Sigmoid colon (tissue), 7 donors: Measurements from ENCODE around the gene PPM1M. TPM values are rescaled to one million over a fixed set of nuclear protein-coding genes. Genes with fewer than 3 reads are reported as not detected.

Source experiments
- DNase-seq: peaks from one replicate; pipeline ENCODE4 v3.0.0-alpha.2; 2019
- H3K27ac ChIP-seq, 4 donors: fragments of 200-600 bp; sonication (generic); one replicate each; pipeline ENCODE4 v1.5.1; 2016 to 2019; ENCODE audit warnings: mild to moderate bottlenecking in 1 of 4
- H3K27me3 ChIP-seq, 3 donors: fragments of 200-600 bp; sonication (generic); one replicate each; pipeline ENCODE4 v1.5.1; 2019; ENCODE audit warnings: mild to moderate bottlenecking in 1 of 3
- H3K36me3 ChIP-seq, 4 donors: fragments of 200-600 bp; sonication (generic); one replicate each; pipeline ENCODE4 v1.5.1; 2016 to 2019
- H3K4me1 ChIP-seq, 4 donors: fragments of 200-600 bp; sonication (generic); one replicate each; pipeline ENCODE4 v1.5.1; 2017 to 2019
- H3K4me3 ChIP-seq, 4 donors: fragments of 200-600 bp; sonication (generic); one replicate each; pipeline ENCODE4 v1.5.1; 2017 to 2019; ENCODE audit warnings: mild to moderate bottlenecking in 2 of 4, moderate library complexity in 1 of 4
- H3K9me3 ChIP-seq, 4 donors: fragments of 200-600 bp in 3 of 4; sonication (generic) in 3 of 4; one replicate each; pipeline versions ENCODE4 v1.5.1 to v1.6.1; 2013 to 2019
- EP300 ChIP-seq, 4 donors: sonication (generic); formaldehyde crosslinking; IDR thresholded peaks; one replicate each; pipeline ENCODE4 v1.6.1; 2017; ENCODE audit warnings: antibody characterized with exemption in 4 of 4
- POLR2A ChIP-seq, 2 donors: fragments of 450-650 bp; IDR thresholded peaks; one replicate each; pipeline ENCODE4 v1.6.1; 2016; ENCODE audit warnings: antibody characterized with exemption in 2 of 2, mild to moderate bottlenecking in 2 of 2, moderate library complexity in 2 of 2
- POLR2AphosphoS5 ChIP-seq, 4 donors: sonication (generic); formaldehyde crosslinking; IDR thresholded peaks; one replicate each; pipeline ENCODE4 v1.6.1; 2017; ENCODE audit warnings: antibody characterized with exemption in 4 of 4
- WGBS, 2 donors: extraction: QIAGEN DNeasy Blood & Tissue Kit; methylation state at CpG; one replicate each; pipeline ENCODE4 v1.1.7; 2013; 5-methylcytosine and 5-hydroxymethylcytosine counted together
- intact Hi-C: fragments of 100-400 bp; cut with DNase I; formaldehyde crosslinking; loops from one replicate; pipeline ENCODE4 v1.15.1; 2023
- polyA plus RNA-seq, 3 donors: library from polyadenylated mRNA; stranded (reverse); fragments of 200-250 nt; gene quantifications; one replicate each; pipeline ENCODE4 v1.2.3, GENCODE V29; 2013
- total RNA-seq, 4 donors: library from RNA; depleted of rRNA; stranded (reverse); fragments of >200 nt; gene quantifications; one replicate each; pipeline ENCODE4 v1.1.0, GENCODE V29; 2016
- TF ChIP-seq, protein P1 (sequence below), 4 experiments: fragments of 450-650 bp in 3 of 4; fragments of 200-600 bp in 1 of 4; IDR thresholded peaks; one replicate each; pipeline ENCODE4 v1.5.1; 2016 to 2019; ENCODE audit warnings: antibody characterized with exemption in 4 of 4, mild to moderate bottlenecking in 3 of 4, moderate library complexity in 2 of 4
- donor health status: healthy with polysubstance abuse.
- donor health status: Bipolar disorder and iron deficiency.
- donor health status: healthy.

Gene PPM1M
- total and polyA plus RNA-seq, 7 donors: 5.8 to 28.2 (median 21.7) TPM

DNA sequence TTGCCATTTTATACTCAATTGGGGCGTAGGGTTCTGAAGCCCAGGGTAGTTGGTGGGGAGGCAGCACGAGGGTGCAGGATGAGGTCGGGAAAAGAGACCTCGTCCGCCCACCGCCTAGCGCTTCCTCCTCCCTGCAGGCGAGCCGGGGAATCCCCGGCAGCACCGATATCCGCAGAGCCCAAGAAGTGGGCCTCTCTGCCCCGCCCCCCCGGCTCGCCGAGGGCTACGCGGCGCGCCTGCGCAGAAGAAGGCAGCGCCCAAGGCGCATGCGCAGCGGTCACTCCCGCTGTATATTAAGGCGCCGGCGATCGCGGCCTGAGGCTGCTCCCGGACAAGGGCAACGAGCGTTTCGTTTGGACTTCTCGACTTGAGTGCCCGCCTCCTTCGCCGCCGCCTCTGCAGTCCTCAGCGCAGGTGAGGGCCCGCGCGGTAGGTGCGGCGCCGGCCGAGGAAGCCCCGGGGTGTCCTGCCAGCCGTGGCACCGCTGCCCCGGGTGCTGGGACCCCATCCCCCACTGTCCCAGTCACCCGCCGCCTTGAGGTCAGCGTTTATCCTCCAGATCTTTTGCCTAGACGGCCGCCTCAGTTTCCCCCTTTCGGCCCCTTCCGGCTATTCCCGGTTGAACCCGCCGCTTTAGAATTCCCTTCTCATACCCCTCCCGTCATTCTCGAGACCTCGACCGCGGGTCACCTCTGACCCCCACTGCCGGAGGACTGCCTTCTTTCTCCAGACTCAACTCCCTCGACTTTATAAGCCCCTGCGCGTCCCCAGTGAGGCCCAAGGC is 47.5 kb upstream of the PPM1M start, which contains the start of gene ALAS1:
Gene ALAS1, plus strand, starts transcription at position 319 of the 784 bp plus-strand sequence. CDS start 1,082 bp downstream, outside the sequence.
- peaks cover 9 to 22% (median 13%) of the 10 kb centered on the region in 4 donors for H3K36me3 ChIP-seq
- 0% methylated on average over 71 of the region's 71 CpGs for WGBS, 2 donors
- H3K9me3 ChIP-seq: no peaks in the 10 kb centered on the region
- DNase-seq: peak; percentile 95
- H3K4me3 ChIP-seq: peak within 1 kb of the TSS; percentile 88 to 97 (median 91)
- intact Hi-C loops: loop anchor here (2.0 to 5.0 kb wide), 3 partner anchors 43 to 256 kb away; partner anchors contain the start of genes DUSP7, PARP3, POC1A and RRP9
- no peaks in the 10 kb centered on the region for H3K27me3 ChIP-seq
- peaks cover 0 to 65% (median 47%) of the 10 kb centered on the region in 4 donors for H3K4me1 ChIP-seq
- peak within 1 kb of the TSS; percentile 86 to 90 (median 88) for H3K27ac ChIP-seq
- TF ChIP-seq POLR2AphosphoS5 (IDR thresholded peaks at IDR 0.05) (peak; percentile 83 to 95 (median 92)), POLR2A (IDR thresholded peaks at IDR 0.05) (peak; percentile 58 to 88), EP300 (IDR thresholded peaks at IDR 0.05) (no peak)
- TF ChIP-seq, protein P1, sequence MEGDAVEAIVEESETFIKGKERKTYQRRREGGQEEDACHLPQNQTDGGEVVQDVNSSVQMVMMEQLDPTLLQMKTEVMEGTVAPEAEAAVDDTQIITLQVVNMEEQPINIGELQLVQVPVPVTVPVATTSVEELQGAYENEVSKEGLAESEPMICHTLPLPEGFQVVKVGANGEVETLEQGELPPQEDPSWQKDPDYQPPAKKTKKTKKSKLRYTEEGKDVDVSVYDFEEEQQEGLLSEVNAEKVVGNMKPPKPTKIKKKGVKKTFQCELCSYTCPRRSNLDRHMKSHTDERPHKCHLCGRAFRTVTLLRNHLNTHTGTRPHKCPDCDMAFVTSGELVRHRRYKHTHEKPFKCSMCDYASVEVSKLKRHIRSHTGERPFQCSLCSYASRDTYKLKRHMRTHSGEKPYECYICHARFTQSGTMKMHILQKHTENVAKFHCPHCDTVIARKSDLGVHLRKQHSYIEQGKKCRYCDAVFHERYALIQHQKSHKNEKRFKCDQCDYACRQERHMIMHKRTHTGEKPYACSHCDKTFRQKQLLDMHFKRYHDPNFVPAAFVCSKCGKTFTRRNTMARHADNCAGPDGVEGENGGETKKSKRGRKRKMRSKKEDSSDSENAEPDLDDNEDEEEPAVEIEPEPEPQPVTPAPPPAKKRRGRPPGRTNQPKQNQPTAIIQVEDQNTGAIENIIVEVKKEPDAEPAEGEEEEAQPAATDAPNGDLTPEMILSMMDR (IDR thresholded peaks at IDR 0.05): peak; percentile 29 to 54 (median 33)

DNA sequence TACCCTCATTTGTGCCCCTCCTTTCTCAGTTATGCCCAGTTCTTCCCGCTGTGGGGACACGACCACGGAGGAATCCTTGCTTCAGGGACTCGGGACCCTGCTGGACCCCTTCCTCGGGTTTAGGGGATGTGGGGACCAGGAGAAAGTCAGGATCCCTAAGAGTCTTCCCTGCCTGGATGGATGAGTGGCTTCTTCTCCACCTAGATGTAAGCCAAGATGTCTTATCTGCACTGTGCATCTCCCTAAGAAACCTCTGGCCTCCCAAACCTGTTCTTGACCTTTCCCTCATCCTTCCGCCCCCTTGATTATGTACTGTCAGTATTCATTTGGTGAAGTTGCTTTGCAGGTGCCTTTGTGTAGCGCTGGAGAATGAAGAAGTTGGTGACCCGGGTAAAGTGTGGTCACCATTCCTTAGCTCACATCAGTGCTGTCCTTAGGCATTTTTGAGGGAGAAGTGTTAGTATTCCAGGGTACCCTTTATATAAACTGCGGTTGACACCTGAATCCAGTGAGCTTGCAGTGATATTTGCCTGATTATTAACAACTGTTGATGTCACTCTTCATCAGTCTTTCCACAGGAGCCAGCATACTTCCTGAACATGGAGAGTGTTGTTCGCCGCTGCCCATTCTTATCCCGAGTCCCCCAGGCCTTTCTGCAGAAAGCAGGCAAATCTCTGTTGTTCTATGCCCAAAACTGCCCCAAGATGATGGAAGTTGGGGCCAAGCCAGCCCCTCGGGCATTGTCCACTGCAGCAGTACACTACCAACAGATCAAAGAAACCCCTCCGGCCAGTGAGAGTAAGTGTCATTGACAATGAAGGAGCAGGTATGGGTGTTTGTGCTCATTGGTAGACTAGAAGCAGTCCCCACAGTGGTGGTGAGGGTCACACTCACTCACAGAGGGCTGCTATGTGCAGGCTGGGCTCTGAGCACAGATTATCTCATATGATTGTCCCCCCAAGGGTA is 46.6 kb upstream of the PPM1M start:
- H3K36me3 ChIP-seq: peaks cover 16 to 30% (median 20%) of the 10 kb centered on the region in 4 donors
- TF ChIP-seq POLR2AphosphoS5 (IDR thresholded peaks at IDR 0.05): no peak
- TF ChIP-seq EP300 (IDR thresholded peaks at IDR 0.05): no peak
- TF ChIP-seq, protein P1 (IDR thresholded peaks at IDR 0.05): no peak
- no peak for TF ChIP-seq POLR2A (IDR thresholded peaks at IDR 0.05)

DNA sequence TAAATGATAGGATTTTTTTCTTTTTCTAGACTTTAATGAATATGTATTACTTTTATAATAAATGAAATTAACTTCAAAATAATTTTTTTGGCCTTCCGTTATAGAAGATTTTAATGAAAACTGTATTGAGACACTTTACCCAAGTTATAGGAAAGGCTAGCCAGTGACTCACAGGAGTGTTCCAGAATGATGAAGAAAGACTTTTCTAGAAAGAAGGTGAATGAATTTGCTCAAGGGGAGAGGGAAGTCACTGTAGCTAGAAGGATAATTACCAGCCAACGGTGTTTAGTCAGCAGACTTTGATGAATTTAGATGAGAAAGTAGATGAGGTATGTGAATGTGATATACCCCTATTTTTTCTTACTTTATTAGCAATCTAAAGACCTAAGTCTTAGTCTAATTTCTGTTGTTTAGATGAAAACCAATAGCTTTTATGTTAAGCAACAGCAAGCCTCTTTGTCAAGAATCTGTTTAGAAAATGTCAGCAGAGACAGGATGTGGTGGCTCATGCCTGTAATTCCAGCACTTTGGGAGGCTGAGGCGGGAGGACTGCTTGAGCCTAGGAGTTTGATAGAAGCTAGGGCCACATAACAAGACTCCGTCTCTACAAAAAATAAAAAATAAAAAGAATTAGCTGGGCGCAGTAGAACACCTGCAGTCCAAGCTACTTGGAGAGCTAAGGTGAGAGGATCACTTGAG is 44.4 kb upstream of the PPM1M start:
- intact Hi-C loops: no loop called here
- WGBS, 2 donors: 89 to 92% methylated on average over 5 of the region's 5 CpGs
- H3K4me3 ChIP-seq: no peak overlapping the region
- H3K9me3 ChIP-seq: no peaks in the 10 kb centered on the region
- peaks cover 28 to 52% (median 39%) of the 10 kb centered on the region in 4 donors for H3K36me3 ChIP-seq
- no peak for DNase-seq
- peaks cover 0 to 42% (median 29%) of the 10 kb centered on the region in 4 donors for H3K4me1 ChIP-seq
- H3K27me3 ChIP-seq: no peaks in the 10 kb centered on the region
- H3K27ac ChIP-seq: no peak overlapping the region
- TF ChIP-seq, protein P1 (IDR thresholded peaks at IDR 0.05): no peak
- TF ChIP-seq POLR2AphosphoS5 (IDR thresholded peaks at IDR 0.05) (no peak), POLR2A (IDR thresholded peaks at IDR 0.05) (no peak), EP300 (IDR thresholded peaks at IDR 0.05) (no peak)

More for the DNA sequence above, 46.6 kb upstream of the PPM1M start:
- peaks cover 0 to 59% (median 41%) of the 10 kb centered on the region in 4 donors for H3K4me1 ChIP-seq
- H3K27me3 ChIP-seq: no peaks in the 10 kb centered on the region
- H3K27ac ChIP-seq: peak overlapping the region; percentile 86 to 90 (median 88)
- intact Hi-C loops: loop anchor here (2.0 to 5.0 kb wide), 3 partner anchors 44 to 257 kb away; partner anchors contain the start of genes DUSP7, PARP3, POC1A and RRP9
- H3K4me3 ChIP-seq: peak overlapping the region; percentile 88 to 97 (median 91)
- WGBS, 2 donors: 49 to 50% methylated on average over 14 of the region's 14 CpGs
- no peaks in the 10 kb centered on the region for H3K9me3 ChIP-seq
- no peak for DNase-seq
